Thyroid gland (tissue), 4 donors: ENCODE data around the gene ANKRA2. TPM values are rescaled to one million over a fixed set of nuclear protein-coding genes. Genes with fewer than 3 reads are reported as not detected.
A peak's percentile ranks its signal among the peaks of the same experiment; 100 is the strongest.

ENCODE experiments used
- DNase-seq, 2 donors: peaks; one replicate each; pipeline ENCODE4 v3.0.0-alpha.2; 2019
- H3K27ac ChIP-seq, 3 donors: fragments of 200-600 bp; sonication (generic); 1 replicate in 2 of 3; 2 replicates in 1 of 3; pipeline ENCODE4 v1.5.1; 2016 to 2019; ENCODE audit warnings: mild to moderate bottlenecking in 1 of 3, moderate library complexity in 1 of 3
- H3K27me3 ChIP-seq: fragments of 200-600 bp; sonication (generic); one replicate; pipeline ENCODE4 v1.5.1; 2019
- H3K36me3 ChIP-seq, 2 donors: fragments of 200-600 bp; sonication (generic); one replicate each; pipeline ENCODE4 v1.5.1; 2016 to 2019
- H3K4me1 ChIP-seq, 2 donors: fragments of 200-600 bp; sonication (generic); one replicate each; pipeline ENCODE4 v1.5.1; 2017 to 2019
- H3K4me3 ChIP-seq, 3 donors: fragments of 200-600 bp; sonication (generic); replicated peaks in 1 of 3; 1 replicate in 2 of 3; 2 replicates in 1 of 3; pipeline ENCODE4 v1.5.1; 2016; ENCODE audit warnings: mild to moderate bottlenecking in 1 of 3
- H3K9me3 ChIP-seq: fragments of 200-600 bp; sonication (generic); one replicate; pipeline ENCODE4 v1.5.1; 2017
- CTCF ChIP-seq, 6 experiments: fragments of 200-600 bp in 3 of 6; fragments of 450-650 bp in 3 of 6; sonication (generic) in 3 of 6; IDR thresholded peaks; one replicate each; pipeline ENCODE4 v1.5.1; 2016 to 2019; ENCODE audit warnings: antibody characterized with exemption in 6 of 6, mild to moderate bottlenecking in 2 of 6, inconsistent platforms in 1 of 6, moderate library complexity in 1 of 6
- POLR2A ChIP-seq, 2 donors: fragments of 450-650 bp; IDR thresholded peaks; one replicate each; pipeline ENCODE4 v1.6.1; 2017; ENCODE audit warnings: antibody characterized with exemption in 2 of 2, mild to moderate bottlenecking in 2 of 2, moderate library complexity in 1 of 2
- WGBS, 2 donors: methylation state at CpG; one replicate each; pipeline ENCODE4 v1.1.5; 2017; 5-methylcytosine and 5-hydroxymethylcytosine counted together
- intact Hi-C: fragments of 100-400 bp; cut with DNase I; formaldehyde crosslinking; loops from one replicate; pipeline ENCODE4 v1.15.1; 2023
- total RNA-seq, 4 donors: library from RNA; depleted of rRNA; stranded (reverse); fragments of >200 nt; gene quantifications; one replicate each; pipeline ENCODE4 v1.2.3, GENCODE V29; 2016

Gene ANKRA2
- total RNA-seq, 4 donors from 2014 or later = 43.1 to 82.1 (median 65.0) TPM

- Histone ChIP-seq H3K4me1 (peaks cover 2 to 5% of the 10 kb centered on the region in 2 donors), H3K27me3 (no peaks in the 10 kb centered on the region), H3K9me3 (no peaks in the 10 kb centered on the region), H3K36me3 (peaks cover 20 to 26% of the 10 kb centered on the region in 2 donors), H3K27ac (no peak overlapping the region), H3K4me3 (no peak overlapping the region)
- 73 to 85% methylated on average over 1 of the region's 1 CpG for WGBS, 2 donors
- no peak for TF ChIP-seq CTCF (IDR thresholded peaks at IDR 0.05)
- TF ChIP-seq POLR2A (IDR thresholded peaks at IDR 0.05) = no peak
- DNase-seq = no peak
- intact Hi-C loops = no loop called here
These were observed 15.4 kb downstream of the ANKRA2 start for GRCh38 chr5:73550016-73550415.

- Histone ChIP-seq H3K27ac (no peak overlapping the region), H3K36me3 (no peaks in the 10 kb centered on the region), H3K4me3 (no peak overlapping the region), H3K9me3 (no peaks in the 10 kb centered on the region), H3K4me1 (peaks cover 10 to 18% of the 10 kb centered on the region in 2 donors), H3K27me3 (no peaks in the 10 kb centered on the region)
- DNase-seq = no peak
- TF ChIP-seq POLR2A (IDR thresholded peaks at IDR 0.05) = no peak
- no peak for TF ChIP-seq CTCF (IDR thresholded peaks at IDR 0.05)
- intact Hi-C loops = no loop called here
- 79 to 100% methylated on average over 1 of the region's 1 CpG for WGBS, 2 donors
These were observed 20.0 kb downstream of the ANKRA2 start for GRCh38 chr5:73545403-73545779.

GRCh38 chr5:73544429-73545402, 20.7 kb downstream of the ANKRA2 start:
- H3K36me3 ChIP-seq = no peaks in the 10 kb centered on the region
- intact Hi-C loops = no loop called here
- H3K4me1 ChIP-seq = peaks cover 10 to 18% of the 10 kb centered on the region in 2 donors
- TF ChIP-seq POLR2A (IDR thresholded peaks at IDR 0.05) (no peak), CTCF (IDR thresholded peaks at IDR 0.05) (no peak)
- DNase-seq = peak; percentile 77 to 84
- 52 to 58% methylated on average over 9 of the region's 9 CpGs for WGBS, 2 donors
- no peaks in the 10 kb centered on the region for H3K9me3 ChIP-seq
- peak overlapping the region in 2 of 3 donors; percentile 18 to 72 for H3K27ac ChIP-seq
- no peak overlapping the region for H3K4me3 ChIP-seq
- no peaks in the 10 kb centered on the region for H3K27me3 ChIP-seq

GRCh38 chr5:73542020-73542419, 23.4 kb downstream of the ANKRA2 start:
- no peak overlapping the region for H3K27ac ChIP-seq
- no peak for TF ChIP-seq POLR2A (IDR thresholded peaks at IDR 0.05)
- no peak for TF ChIP-seq CTCF (IDR thresholded peaks at IDR 0.05)
- H3K36me3 ChIP-seq = no peaks in the 10 kb centered on the region
- no peak for DNase-seq
- intact Hi-C loops = no loop called here
- no peak overlapping the region for H3K4me3 ChIP-seq
- H3K27me3 ChIP-seq = no peaks in the 10 kb centered on the region
- WGBS, 2 donors = 67 to 82% methylated on average over 4 of the region's 4 CpGs
- H3K9me3 ChIP-seq = no peaks in the 10 kb centered on the region
- H3K4me1 ChIP-seq = peaks cover 10 to 29% of the 10 kb centered on the region in 2 donors

- DNase-seq = no peak
- Histone ChIP-seq H3K4me1 (peaks cover 10 to 25% of the 10 kb centered on the region in 2 donors), H3K27ac (no peak overlapping the region), H3K27me3 (no peaks in the 10 kb centered on the region), H3K36me3 (no peaks in the 10 kb centered on the region), H3K9me3 (no peaks in the 10 kb centered on the region), H3K4me3 (no peak overlapping the region)
- no peak for TF ChIP-seq POLR2A (IDR thresholded peaks at IDR 0.05)
- no peak for TF ChIP-seq CTCF (IDR thresholded peaks at IDR 0.05)
- WGBS, 2 donors = 63 to 66% methylated on average over 3 of the region's 3 CpGs
- intact Hi-C loops = no loop called here
These were observed 25.2 kb downstream of the ANKRA2 start for GRCh38 chr5:73540192-73540591.
